UCSD-AML1 (cell line): Measurements from ENCODE around the gene ST3GAL4.

Source experiments
- DNase-seq: peaks from one replicate; lab custom pipeline; 2025; ENCODE audit not compliant: unreplicated experiment; lab: John Stamatoyannopoulos, UW

Gene ST3GAL4

GRCh38 chr11:126440792-126441514, 85.5 kb downstream of the ST3GAL4 start:
- peak; percentile 86 for DNase-seq

- no peak for DNase-seq
Observed at GRCh38 chr11:126443120-126443519, 87.6 kb downstream of the ST3GAL4 start.

GRCh38 chr11:126444072-126444471, 88.6 kb downstream of the ST3GAL4 start:
- DNase-seq = no peak

GRCh38 chr11:126446581-126446980, 91.1 kb downstream of the ST3GAL4 start:
- DNase-seq = no peak

GRCh38 chr11:126450198-126450597, 94.7 kb downstream of the ST3GAL4 start:
- no peak for DNase-seq

- DNase-seq = no peak
Observed at GRCh38 chr11:126450806-126451205, 95.3 kb downstream of the ST3GAL4 start.

GRCh38 chr11:126451211-126451802, 95.8 kb downstream of the ST3GAL4 start:
- no peak for DNase-seq

GRCh38 chr11:126452241-126453101, 97.0 kb downstream of the ST3GAL4 start:
- DNase-seq = no peak

- no peak for DNase-seq
Observed at GRCh38 chr11:126456089-126456488, 100.6 kb downstream of the ST3GAL4 start.

- peak; percentile 57 for DNase-seq
Observed at GRCh38 chr11:126456783-126457542, 101.5 kb downstream of the ST3GAL4 start.

GRCh38 chr11:126457817-126458216, 102.3 kb downstream of the ST3GAL4 start:
- no peak for DNase-seq

- no peak for DNase-seq
Observed at GRCh38 chr11:126459691-126460281, 104.3 kb downstream of the ST3GAL4 start.

- no peak for DNase-seq
Observed at GRCh38 chr11:126460417-126461095, 105.1 kb downstream of the ST3GAL4 start.

- no peak for DNase-seq
Observed at GRCh38 chr11:126461096-126461440, 105.6 kb downstream of the ST3GAL4 start.

- no peak for DNase-seq
Observed at GRCh38 chr11:126461996-126462395, 106.5 kb downstream of the ST3GAL4 start.

- DNase-seq = no peak
Observed at GRCh38 chr11:126462422-126462821, 106.9 kb downstream of the ST3GAL4 start.
